Sigmoid colon (tissue), 7 donors: ENCODE data around the gene CD101. TPM values are rescaled to one million over a fixed set of nuclear protein-coding genes. Genes with fewer than 3 reads are reported as not detected.

Experiments
- DNase-seq: peaks from one replicate; pipeline ENCODE4 v3.0.0-alpha.2; 2019
- H3K27ac ChIP-seq, 4 donors: fragments of 200-600 bp; sonication (generic); one replicate each; pipeline ENCODE4 v1.5.1; 2016 to 2019; ENCODE audit warnings: mild to moderate bottlenecking in 1 of 4
- H3K27me3 ChIP-seq, 3 donors: fragments of 200-600 bp; sonication (generic); one replicate each; pipeline ENCODE4 v1.5.1; 2019; ENCODE audit warnings: mild to moderate bottlenecking in 1 of 3
- H3K36me3 ChIP-seq, 4 donors: fragments of 200-600 bp; sonication (generic); one replicate each; pipeline ENCODE4 v1.5.1; 2016 to 2019
- H3K4me1 ChIP-seq, 4 donors: fragments of 200-600 bp; sonication (generic); one replicate each; pipeline ENCODE4 v1.5.1; 2017 to 2019
- H3K4me3 ChIP-seq, 4 donors: fragments of 200-600 bp; sonication (generic); one replicate each; pipeline ENCODE4 v1.5.1; 2017 to 2019; ENCODE audit warnings: mild to moderate bottlenecking in 2 of 4, moderate library complexity in 1 of 4
- H3K9me3 ChIP-seq, 4 donors: fragments of 200-600 bp in 3 of 4; sonication (generic) in 3 of 4; one replicate each; pipeline versions ENCODE4 v1.5.1 to v1.6.1; 2013 to 2019
- CTCF ChIP-seq, 4 experiments: fragments of 450-650 bp in 3 of 4; fragments of 200-600 bp in 1 of 4; IDR thresholded peaks; one replicate each; pipeline ENCODE4 v1.5.1; 2016 to 2019; ENCODE audit warnings: antibody characterized with exemption in 4 of 4, mild to moderate bottlenecking in 3 of 4, moderate library complexity in 2 of 4
- EP300 ChIP-seq, 4 donors: sonication (generic); formaldehyde crosslinking; IDR thresholded peaks; one replicate each; pipeline ENCODE4 v1.6.1; 2017; ENCODE audit warnings: antibody characterized with exemption in 4 of 4
- POLR2A ChIP-seq, 2 donors: fragments of 450-650 bp; IDR thresholded peaks; one replicate each; pipeline ENCODE4 v1.6.1; 2016; ENCODE audit warnings: antibody characterized with exemption in 2 of 2, mild to moderate bottlenecking in 2 of 2, moderate library complexity in 2 of 2
- POLR2AphosphoS5 ChIP-seq, 4 donors: sonication (generic); formaldehyde crosslinking; IDR thresholded peaks; one replicate each; pipeline ENCODE4 v1.6.1; 2017; ENCODE audit warnings: antibody characterized with exemption in 4 of 4
- WGBS, 2 donors: extraction: QIAGEN DNeasy Blood & Tissue Kit; methylation state at CpG; one replicate each; pipeline ENCODE4 v1.1.7; 2013; 5-methylcytosine and 5-hydroxymethylcytosine counted together
- intact Hi-C: fragments of 100-400 bp; cut with DNase I; formaldehyde crosslinking; loops from one replicate; pipeline ENCODE4 v1.15.1; 2023
- polyA plus RNA-seq, 3 donors: library from polyadenylated mRNA; stranded (reverse); fragments of 200-250 nt; gene quantifications; one replicate each; pipeline ENCODE4 v1.2.3, GENCODE V29; 2013
- total RNA-seq, 4 donors: library from RNA; depleted of rRNA; stranded (reverse); fragments of >200 nt; gene quantifications; one replicate each; pipeline ENCODE4 v1.1.0, GENCODE V29; 2016
- donor health status: healthy with polysubstance abuse.
- donor health status: Bipolar disorder and iron deficiency.
- donor health status: healthy.

Gene CD101
- total and polyA plus RNA-seq, 7 donors, result 0.60 to 1.7 (median 1.1) TPM

GRCh38 chr1:116997066-116997465, 4.5 kb upstream of the CD101 start:
- intact Hi-C loops, result no loop called here
- DNase-seq, result no peak
- WGBS, 2 donors, result 93 to 98% methylated on average over 1 of the region's 1 CpG
- Histone ChIP-seq H3K9me3 (no peaks in the 10 kb centered on the region), H3K4me3 (no peak overlapping the region), H3K27me3 (no peaks in the 10 kb centered on the region), H3K27ac (no peak overlapping the region), H3K4me1 (no peaks in the 10 kb centered on the region), H3K36me3 (no peaks in the 10 kb centered on the region)
- no peak for TF ChIP-seq CTCF (IDR thresholded peaks at IDR 0.05)
- TF ChIP-seq POLR2AphosphoS5 (IDR thresholded peaks at IDR 0.05), result no peak
- no peak for TF ChIP-seq POLR2A (IDR thresholded peaks at IDR 0.05)
- TF ChIP-seq EP300 (IDR thresholded peaks at IDR 0.05), result no peak

GRCh38 chr1:116997636-116998035, 3.9 kb upstream of the CD101 start:
- DNase-seq, result no peak
- H3K9me3 ChIP-seq, result no peaks in the 10 kb centered on the region
- intact Hi-C loops, result no loop called here
- TF ChIP-seq POLR2A (IDR thresholded peaks at IDR 0.05) (no peak), CTCF (IDR thresholded peaks at IDR 0.05) (no peak), POLR2AphosphoS5 (IDR thresholded peaks at IDR 0.05) (no peak), EP300 (IDR thresholded peaks at IDR 0.05) (no peak)
- H3K36me3 ChIP-seq, result no peaks in the 10 kb centered on the region
- no peaks in the 10 kb centered on the region for H3K4me1 ChIP-seq
- H3K27me3 ChIP-seq, result no peaks in the 10 kb centered on the region
- no peak overlapping the region for H3K4me3 ChIP-seq
- H3K27ac ChIP-seq, result no peak overlapping the region

GRCh38 chr1:116999596-116999995, 2.0 kb upstream of the CD101 start:
- no peak overlapping the region for H3K4me3 ChIP-seq
- DNase-seq, result no peak
- H3K9me3 ChIP-seq, result no peaks in the 10 kb centered on the region
- H3K4me1 ChIP-seq, result no peaks in the 10 kb centered on the region
- H3K27ac ChIP-seq, result no peak overlapping the region
- TF ChIP-seq CTCF (IDR thresholded peaks at IDR 0.05), result no peak
- no peak for TF ChIP-seq EP300 (IDR thresholded peaks at IDR 0.05)
- TF ChIP-seq POLR2AphosphoS5 (IDR thresholded peaks at IDR 0.05), result no peak
- TF ChIP-seq POLR2A (IDR thresholded peaks at IDR 0.05), result no peak
- 66 to 78% methylated on average over 3 of the region's 3 CpGs for WGBS, 2 donors
- H3K27me3 ChIP-seq, result no peaks in the 10 kb centered on the region
- intact Hi-C loops, result no loop called here
- H3K36me3 ChIP-seq, result no peaks in the 10 kb centered on the region

- no peak overlapping the region for H3K4me3 ChIP-seq
- 94% methylated on average over 2 of the region's 2 CpGs for whole genome bisulfite sequencing, 2 donors
- TF ChIP-seq POLR2A (IDR thresholded peaks at IDR 0.05), result no peak
- no peak for TF ChIP-seq EP300 (IDR thresholded peaks at IDR 0.05)
- TF ChIP-seq CTCF (IDR thresholded peaks at IDR 0.05), result no peak
Observed at GRCh38 chr1:117000142-117000541, 1.4 kb upstream of the CD101 start.

GRCh38 chr1:117003223-117003875, 1.8 kb downstream of the CD101 start:
- 91 to 93% methylated on average over 2 of the region's 2 CpGs for WGBS, 2 donors
- TF ChIP-seq POLR2AphosphoS5 (IDR thresholded peaks at IDR 0.05) (no peak), POLR2A (IDR thresholded peaks at IDR 0.05) (no peak), EP300 (IDR thresholded peaks at IDR 0.05) (no peak), CTCF (IDR thresholded peaks at IDR 0.05) (no peak)
- Histone ChIP-seq H3K9me3 (no peaks in the 10 kb centered on the region), H3K4me3 (no peak overlapping the region), H3K36me3 (no peaks in the 10 kb centered on the region), H3K27ac (no peak overlapping the region), H3K4me1 (no peaks in the 10 kb centered on the region), H3K27me3 (no peaks in the 10 kb centered on the region)
- intact Hi-C loops, result no loop called here
- DNase-seq, result no peak

More at GRCh38 chr1:117000142-117000541, 1.4 kb upstream of the CD101 start:
- Histone ChIP-seq H3K27me3 (no peaks in the 10 kb centered on the region), H3K9me3 (no peaks in the 10 kb centered on the region), H3K4me1 (no peaks in the 10 kb centered on the region), H3K36me3 (no peaks in the 10 kb centered on the region), H3K27ac (no peak overlapping the region)
- intact Hi-C loops, result no loop called here
- no peak for DNase-seq
